Smooth muscle cell (in vitro differentiated cells): ENCODE measurements around the gene DCDC1. TPM values are rescaled to one million over a fixed set of nuclear protein-coding genes. Genes with fewer than 3 reads are reported as not detected.
"Not testable (repeated sequence)": the region's sequence is repeated elsewhere in the genome, so short reads cannot be mapped to it uniquely, and the experiment has no call there.

Experiments
- DNase-seq: peaks from one replicate; lab custom pipeline; 2025; ENCODE audit not compliant: unreplicated experiment; lab: John Stamatoyannopoulos, UW
- H2AFZ ChIP-seq: fragments of 200-600 bp; sonication (generic); 2 replicates; pipeline ENCODE4 v1.6.0; 2016; ENCODE audit warnings: antibody characterized with exemption, low read depth, mild to moderate bottlenecking
- H3F3A ChIP-seq: fragments of 200-600 bp; sonication (generic); 2 replicates; pipeline ENCODE4 v1.6.0; 2017; ENCODE audit warnings: antibody characterized with exemption, low read depth
- H3K27ac ChIP-seq: fragments of 200-600 bp; sonication (generic); 2 replicates; pipeline ENCODE4 v1.5.1; 2016; ENCODE audit warnings: low read depth, mild to moderate bottlenecking
- H3K27me3 ChIP-seq: fragments of 200-600 bp; sonication (generic); 2 replicates; pipeline ENCODE4 v1.6.1; 2016; ENCODE audit warnings: low read depth, mild to moderate bottlenecking
- H3K36me3 ChIP-seq: fragments of 200-600 bp; sonication (generic); 2 replicates; pipeline ENCODE4 v1.5.1; 2016; ENCODE audit warnings: low read depth
- H3K4me1 ChIP-seq: fragments of 200-600 bp; sonication (generic); 2 replicates; pipeline ENCODE4 v1.5.1; 2016; ENCODE audit warnings: low read depth
- H3K4me2 ChIP-seq: fragments of 200-600 bp; sonication (generic); 2 replicates; pipeline ENCODE4 v1.6.0; 2016; ENCODE audit warnings: mild to moderate bottlenecking
- H3K4me3 ChIP-seq: fragments of 200-600 bp; sonication (generic); 2 replicates; pipeline ENCODE4 v1.5.1; 2016; ENCODE audit warnings: mild to moderate bottlenecking
- H3K79me2 ChIP-seq: fragments of 200-600 bp; sonication (generic); 2 replicates; pipeline ENCODE4 v1.6.0; 2016; ENCODE audit warnings: low read depth, mild to moderate bottlenecking
- H3K9ac ChIP-seq: fragments of 200-600 bp; sonication (generic); 2 replicates; pipeline ENCODE4 v1.6.0; 2016; ENCODE audit warnings: low read depth
- H3K9me3 ChIP-seq: fragments of 200-600 bp; sonication (generic); replicated peaks from 2 replicates; pipeline ENCODE4 v1.5.1; 2016; ENCODE audit warnings: low read depth
- H4K20me1 ChIP-seq: fragments of 200-600 bp; sonication (generic); 2 replicates; pipeline ENCODE4 v1.6.0; 2016; ENCODE audit warnings: low read depth
- CTCF ChIP-seq: fragments of 200-600 bp; sonication (generic); IDR thresholded peaks from 2 replicates; pipeline ENCODE4 v1.5.1; 2017; ENCODE audit warnings: borderline replicate concordance, mild to moderate bottlenecking, antibody characterized with exemption; ENCODE audit not compliant: insufficient read depth, poor library complexity, severe bottlenecking
- WGBS: methylation state at CpG from one replicate; pipeline ENCODE4 v1.1.7; 2016; ENCODE audit warnings: low lambda C conversion rate; 5-methylcytosine and 5-hydroxymethylcytosine counted together
- polyA plus RNA-seq: library from polyadenylated mRNA; unstranded; fragments of >200 nt; fragmentation: Nextera tagmentation; extraction: Ambion mirVana; gene quantifications from 2 replicates; pipeline ENCODE4 v1.2.1, GENCODE V29; 2016
- total RNA-seq: library from RNA; depleted of rRNA; stranded (reverse); fragments of >200 nt; gene quantifications from 2 replicates; pipeline ENCODE4 v1.2.3, GENCODE V29; 2014

The DCDC1 gene
- total and polyA plus RNA-seq, 2 experiments from 2014 or later: 0.39 to 0.45 TPM

DNA sequence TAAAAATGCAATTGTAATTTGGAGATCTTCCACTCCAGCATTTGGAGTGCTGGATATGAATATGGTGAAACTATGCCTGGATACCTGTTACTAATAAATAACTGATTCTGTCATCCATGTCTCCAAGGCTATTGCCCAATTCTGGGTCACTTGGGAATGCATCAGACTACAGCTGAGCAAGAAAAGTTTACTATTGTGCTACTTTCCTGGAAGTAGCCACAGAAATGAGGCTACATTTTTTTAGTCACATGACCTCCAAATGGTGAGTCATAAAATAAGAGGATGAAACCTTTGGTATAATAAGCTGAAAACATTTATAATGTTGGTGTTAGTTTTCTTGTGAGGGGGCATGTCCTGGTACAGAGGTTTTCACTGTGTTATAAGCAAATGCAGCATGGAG, 44.4 kb downstream of the DCDC1 start:
- Histone ChIP-seq H3K4me3 (no peak overlapping the region), H3K9me3 (no peaks in the 10 kb centered on the region), H4K20me1 (no peaks in the 10 kb centered on the region), H3K9ac (no peak overlapping the region), H3K27me3 (no peaks in the 10 kb centered on the region), H3K79me2 (no peaks in the 10 kb centered on the region), H3K27ac (no peak overlapping the region), H3K36me3 (no peaks in the 10 kb centered on the region), H3K4me1 (no peaks in the 10 kb centered on the region), H3K4me2 (no peak overlapping the region), H2AFZ (no peak overlapping the region), H3F3A (no peaks in the 10 kb centered on the region)
- no peak for TF ChIP-seq CTCF
- no peak for DNase-seq

DNA sequence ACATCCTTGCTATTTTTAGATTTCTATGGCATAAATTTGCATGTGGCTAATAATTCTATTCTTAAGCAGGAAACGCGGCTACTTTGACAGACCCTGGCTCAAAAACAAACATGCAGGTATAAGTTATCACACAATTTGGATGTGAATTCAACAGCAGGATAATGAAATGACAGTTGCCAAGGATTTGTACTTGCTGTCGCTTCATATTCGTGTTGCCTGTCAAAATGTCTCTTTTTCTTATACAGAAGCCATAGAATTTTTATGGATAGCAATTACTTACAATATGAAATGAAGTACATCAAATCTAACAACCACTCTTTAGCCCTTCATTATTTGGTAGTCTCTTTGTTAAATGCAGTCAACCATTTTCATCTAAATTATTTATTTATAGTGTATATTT, 46.4 kb downstream of the DCDC1 start:
- Histone ChIP-seq H4K20me1 (no peaks in the 10 kb centered on the region), H2AFZ (no peak overlapping the region), H3K4me1 (no peaks in the 10 kb centered on the region), H3K79me2 (no peaks in the 10 kb centered on the region), H3F3A (no peaks in the 10 kb centered on the region), H3K27me3 (no peaks in the 10 kb centered on the region), H3K36me3 (no peaks in the 10 kb centered on the region), H3K4me3 (no peak overlapping the region), H3K9ac (no peak overlapping the region), H3K4me2 (no peak overlapping the region), H3K9me3 (no peaks in the 10 kb centered on the region), H3K27ac (no peak overlapping the region)
- whole genome bisulfite sequencing: 91% methylated on average over 4 of the region's 4 CpGs
- TF ChIP-seq CTCF: no peak
- no peak for DNase-seq

- H3K4me2 ChIP-seq: not testable (repeated sequence)
These were observed 48.0 kb downstream of the DCDC1 start for GRCh38 chr11:31321494-31321893.

GRCh38 chr11:31303644-31304180, 65.8 kb downstream of the DCDC1 start:
- Histone ChIP-seq H3K36me3 (no peaks in the 10 kb centered on the region), H3K27ac (no peak overlapping the region), H3K4me2 (no peak overlapping the region), H3K4me3 (no peak overlapping the region), H3K9ac (no peak overlapping the region), H3K9me3 (no peaks in the 10 kb centered on the region), H3K4me1 (no peaks in the 10 kb centered on the region), H3K27me3 (no peaks in the 10 kb centered on the region), H3K79me2 (no peaks in the 10 kb centered on the region), H3F3A (no peaks in the 10 kb centered on the region), H4K20me1 (no peaks in the 10 kb centered on the region), H2AFZ (no peak overlapping the region)
- no peak for TF ChIP-seq CTCF
- no peak for DNase-seq
- WGBS: 88% methylated on average over 3 of the region's 3 CpGs

More at GRCh38 chr11:31321494-31321893, 48.0 kb downstream of the DCDC1 start:
- H3K79me2 ChIP-seq, DNase-seq, H3K27me3 ChIP-seq, H3F3A ChIP-seq, H3K27ac ChIP-seq, H3K36me3 ChIP-seq, H3K9me3 ChIP-seq, H2AFZ ChIP-seq, H4K20me1 ChIP-seq, H3K4me3 ChIP-seq, H3K4me1 ChIP-seq, H3K9ac ChIP-seq: not testable (repeated sequence)
- 95% methylated on average over 15 of the region's 15 CpGs for WGBS
